ACC112 (cell line): ENCODE data around the gene TBC1D14.
"Not testable (repeated sequence)": the region's sequence is repeated elsewhere in the genome, so short reads cannot be mapped to it uniquely, and the experiment has no call there.

Source experiments
- H2AFZ ChIP-seq: fragments of 200-600 bp; sonication (generic); one replicate; pipeline ENCODE4 v1.6.0; 2017; ENCODE audit warnings: antibody characterized with exemption, low read length; ENCODE audit not compliant: unreplicated experiment
- H3K27ac ChIP-seq: fragments of 200-600 bp; sonication (generic); 2 replicates; pipeline ENCODE4 v1.5.1; 2014; ENCODE audit warnings: low read depth, mild to moderate bottlenecking, antibody characterized with exemption, low read length, moderate library complexity
- H3K27me3 ChIP-seq: fragments of 200-600 bp; sonication (generic); 2 replicates; pipeline ENCODE4 v1.6.1; 2014; ENCODE audit warnings: mild to moderate bottlenecking, antibody characterized with exemption, low read length, moderate library complexity, mixed read lengths; ENCODE audit not compliant: insufficient read depth
- H3K36me3 ChIP-seq: fragments of 200-600 bp; sonication (generic); 2 replicates; pipeline ENCODE4 v1.6.1; 2016; ENCODE audit warnings: mild to moderate bottlenecking, antibody characterized with exemption, low read length, moderate library complexity, mixed read lengths; ENCODE audit not compliant: insufficient read depth
- H3K4me1 ChIP-seq: fragments of 200-600 bp; sonication (generic); one replicate; pipeline ENCODE4 v1.6.1; 2016; ENCODE audit warnings: low read length, mixed read lengths; ENCODE audit not compliant: insufficient read depth, unreplicated experiment, control insufficient read depth
- H3K4me3 ChIP-seq: fragments of 200-600 bp; sonication (generic); 2 replicates; pipeline ENCODE4 v1.5.1; 2014; ENCODE audit warnings: mild to moderate bottlenecking, low read depth, low read length
- H3K79me2 ChIP-seq: fragments of 200-600 bp; sonication (generic); one replicate; pipeline ENCODE4 v1.6.0; 2016; ENCODE audit warnings: low read length; ENCODE audit not compliant: control insufficient read depth, unreplicated experiment, insufficient read depth

The TBC1D14 gene

GRCh38 chr4:6900956-6901355 is 8.7 kb upstream of the TBC1D14 start:
- no peaks in the 10 kb centered on the region for H3K4me1 ChIP-seq
- H3K79me2 ChIP-seq, result no peaks in the 10 kb centered on the region
- H3K4me3 ChIP-seq, result no peak overlapping the region
- H3K36me3 ChIP-seq, result no peaks in the 10 kb centered on the region
- H3K27ac ChIP-seq, result no peak overlapping the region
- H2AFZ ChIP-seq, result no peak overlapping the region
- no peaks in the 10 kb centered on the region for H3K27me3 ChIP-seq

- Histone ChIP-seq H2AFZ (no peak overlapping the region), H3K36me3 (no peaks in the 10 kb centered on the region), H3K27ac (no peak overlapping the region), H3K79me2 (no peaks in the 10 kb centered on the region), H3K4me1 (no peaks in the 10 kb centered on the region), H3K4me3 (no peak overlapping the region), H3K27me3 (0 out of 2 replicates have a peak, but pooled peaks cover under 1% of the 10 kb centered on the region)
These were observed 7.8 kb upstream of the TBC1D14 start for GRCh38 chr4:6901669-6902317.

- Histone ChIP-seq H3K27ac (no peak overlapping the region), H3K36me3 (no peaks in the 10 kb centered on the region), H3K4me1 (no peaks in the 10 kb centered on the region), H3K4me3 (no peak overlapping the region), H2AFZ (no peak overlapping the region), H3K27me3 (0 out of 2 replicates have a peak, but pooled peaks cover 6% of the 10 kb centered on the region), H3K79me2 (no peaks in the 10 kb centered on the region)
These were observed 7.1 kb upstream of the TBC1D14 start for GRCh38 chr4:6902318-6903042.

- Histone ChIP-seq H3K4me3 (no peak overlapping the region), H3K27ac (no peak overlapping the region), H3K27me3 (0 out of 2 replicates have a peak, but pooled peaks cover 6% of the 10 kb centered on the region), H2AFZ (no peak overlapping the region), H3K4me1 (peaks cover 14% of the 10 kb centered on the region), H3K79me2 (peaks cover 6% of the 10 kb centered on the region), H3K36me3 (no peaks in the 10 kb centered on the region)
These were observed 3.8 kb upstream of the TBC1D14 start for GRCh38 chr4:6905516-6906445.

GRCh38 chr4:6906486-6906885 is 3.1 kb upstream of the TBC1D14 start:
- not testable (repeated sequence) for H3K36me3 ChIP-seq, H3K79me2 ChIP-seq, H3K4me3 ChIP-seq, H2AFZ ChIP-seq, H3K27ac ChIP-seq, H3K27me3 ChIP-seq
- peaks cover 15% of the 10 kb centered on the region for H3K4me1 ChIP-seq

- Histone ChIP-seq H3K4me3 (no peak overlapping the region), H3K36me3 (no peaks in the 10 kb centered on the region), H3K27me3 (0 out of 2 replicates have a peak, but pooled peaks cover 6% of the 10 kb centered on the region), H3K4me1 (peaks cover 15% of the 10 kb centered on the region), H3K79me2 (peaks cover 13% of the 10 kb centered on the region), H3K27ac (no peak overlapping the region), H2AFZ (no peak overlapping the region)
These were observed 1.9 kb upstream of the TBC1D14 start for GRCh38 chr4:6907658-6908191.

- peak overlapping the region; percentile 78 for H2AFZ ChIP-seq
- H3K27ac ChIP-seq, result peak overlapping the region; percentile 95; the same call in 1 of the 2 replicates
- H3K79me2 ChIP-seq, result peaks cover 13% of the 10 kb centered on the region
- H3K27me3 ChIP-seq, result 0 out of 2 replicates have a peak, but pooled peaks cover 6% of the 10 kb centered on the region
- H3K4me1 ChIP-seq, result peaks cover 15% of the 10 kb centered on the region
- H3K36me3 ChIP-seq, result no peaks in the 10 kb centered on the region
- peak overlapping the region; percentile 95 for H3K4me3 ChIP-seq
These were observed 1.1 kb upstream of the TBC1D14 start for GRCh38 chr4:6908432-6909112.

GRCh38 chr4:6909970-6910339 is 329 bp downstream of the TBC1D14 start:
- Histone ChIP-seq H3K27me3 (0 out of 2 replicates have a peak, but pooled peaks cover 6% of the 10 kb centered on the region), H3K36me3 (no peaks in the 10 kb centered on the region), H2AFZ (peak overlapping the region; percentile 78), H3K4me1 (peaks cover 15% of the 10 kb centered on the region), H3K4me3 (peak overlapping the region; percentile 95), H3K27ac (no peak overlapping the region), H3K79me2 (peaks cover 13% of the 10 kb centered on the region)

GRCh38 chr4:6910340-6910959 is 824 bp downstream of the TBC1D14 start:
- 0 out of 2 replicates have a peak, but pooled peaks cover 6% of the 10 kb centered on the region for H3K27me3 ChIP-seq
- peak overlapping the region; percentile 95 for H3K4me3 ChIP-seq
- no peaks in the 10 kb centered on the region for H3K36me3 ChIP-seq
- H2AFZ ChIP-seq, result peak overlapping the region; percentile 78
- no peak overlapping the region for H3K27ac ChIP-seq
- H3K4me1 ChIP-seq, result peaks cover 15% of the 10 kb centered on the region
- H3K79me2 ChIP-seq, result peaks cover 13% of the 10 kb centered on the region
